ENCODE measurements around the gene ALG5.

DNA sequence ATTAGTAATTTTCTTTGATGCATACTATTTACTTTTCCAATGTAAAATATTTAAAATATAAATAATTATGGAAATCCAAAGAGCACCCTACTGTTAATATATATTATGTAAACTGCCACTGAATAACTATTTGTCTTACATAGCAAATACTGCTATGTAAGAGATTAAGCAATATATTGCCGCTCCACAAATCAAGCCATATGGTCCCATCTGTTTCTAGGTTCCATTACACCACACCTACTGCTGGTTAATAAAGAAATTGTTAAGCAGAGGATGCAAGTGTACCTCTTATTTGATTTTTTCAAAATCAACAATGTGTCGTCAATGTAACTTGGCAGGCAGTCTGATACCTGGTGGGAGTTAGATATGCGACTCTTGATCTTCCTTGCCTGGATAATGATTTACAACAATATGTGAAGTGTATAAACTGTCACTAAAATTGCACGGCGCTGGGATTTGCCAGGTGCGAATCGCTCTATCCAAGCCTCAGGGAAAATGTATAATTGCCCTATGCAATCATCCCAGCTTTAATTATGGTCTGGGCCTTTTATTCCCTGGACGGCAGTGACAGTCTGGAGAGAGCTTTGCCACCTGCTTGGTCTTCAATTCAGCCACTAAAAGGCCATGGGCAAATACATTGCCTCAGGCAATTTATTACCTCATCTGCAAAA is 95.1 kb downstream of the ALG5 start:
- TF ChIP-seq, protein P1, sequence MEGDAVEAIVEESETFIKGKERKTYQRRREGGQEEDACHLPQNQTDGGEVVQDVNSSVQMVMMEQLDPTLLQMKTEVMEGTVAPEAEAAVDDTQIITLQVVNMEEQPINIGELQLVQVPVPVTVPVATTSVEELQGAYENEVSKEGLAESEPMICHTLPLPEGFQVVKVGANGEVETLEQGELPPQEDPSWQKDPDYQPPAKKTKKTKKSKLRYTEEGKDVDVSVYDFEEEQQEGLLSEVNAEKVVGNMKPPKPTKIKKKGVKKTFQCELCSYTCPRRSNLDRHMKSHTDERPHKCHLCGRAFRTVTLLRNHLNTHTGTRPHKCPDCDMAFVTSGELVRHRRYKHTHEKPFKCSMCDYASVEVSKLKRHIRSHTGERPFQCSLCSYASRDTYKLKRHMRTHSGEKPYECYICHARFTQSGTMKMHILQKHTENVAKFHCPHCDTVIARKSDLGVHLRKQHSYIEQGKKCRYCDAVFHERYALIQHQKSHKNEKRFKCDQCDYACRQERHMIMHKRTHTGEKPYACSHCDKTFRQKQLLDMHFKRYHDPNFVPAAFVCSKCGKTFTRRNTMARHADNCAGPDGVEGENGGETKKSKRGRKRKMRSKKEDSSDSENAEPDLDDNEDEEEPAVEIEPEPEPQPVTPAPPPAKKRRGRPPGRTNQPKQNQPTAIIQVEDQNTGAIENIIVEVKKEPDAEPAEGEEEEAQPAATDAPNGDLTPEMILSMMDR (IDR thresholded peaks at IDR 0.05) = no peak
- TF ChIP-seq POLR2A (IDR thresholded peaks at IDR 0.05) = no peak
